Measurements from ENCODE around the gene RNF41.

Gene RNF41

DNA sequence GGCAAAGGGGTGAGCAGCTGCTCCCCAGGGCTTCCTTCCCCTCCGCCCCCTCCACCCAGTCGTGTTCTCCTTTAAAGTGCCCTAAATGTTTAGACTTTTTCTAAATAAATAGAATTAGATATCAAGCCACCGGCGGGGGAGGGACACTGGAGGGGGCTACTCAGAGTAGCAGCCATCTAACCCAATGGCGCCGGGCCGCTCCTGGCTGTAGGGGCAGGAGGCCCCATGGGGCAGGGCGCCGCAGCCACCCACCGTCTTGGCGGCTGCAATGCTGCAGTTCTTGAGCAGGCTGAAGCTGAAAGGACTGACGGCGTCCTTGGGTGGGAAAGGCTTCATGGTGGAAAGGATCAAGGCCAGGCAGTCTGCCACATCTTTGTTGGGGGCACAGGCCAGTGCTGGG is 21.3 kb upstream of the RNF41 start:
- DNase-seq: no peak

GRCh38 chr12:56241424-56242303 is 19.9 kb upstream of the RNF41 start:
- no peak for DNase-seq

- DNase-seq: no peak
Measured at GRCh38 chr12:56237552-56237951, 15.8 kb upstream of the RNF41 start.

- no peak for DNase-seq
Measured at GRCh38 chr12:56236985-56237384, 15.3 kb upstream of the RNF41 start.

- DNase-seq: no peak
Measured at GRCh38 chr12:56236091-56236490, 14.4 kb upstream of the RNF41 start.

- DNase-seq: no peak
Measured at GRCh38 chr12:56234746-56235436, 13.2 kb upstream of the RNF41 start.

DNA sequence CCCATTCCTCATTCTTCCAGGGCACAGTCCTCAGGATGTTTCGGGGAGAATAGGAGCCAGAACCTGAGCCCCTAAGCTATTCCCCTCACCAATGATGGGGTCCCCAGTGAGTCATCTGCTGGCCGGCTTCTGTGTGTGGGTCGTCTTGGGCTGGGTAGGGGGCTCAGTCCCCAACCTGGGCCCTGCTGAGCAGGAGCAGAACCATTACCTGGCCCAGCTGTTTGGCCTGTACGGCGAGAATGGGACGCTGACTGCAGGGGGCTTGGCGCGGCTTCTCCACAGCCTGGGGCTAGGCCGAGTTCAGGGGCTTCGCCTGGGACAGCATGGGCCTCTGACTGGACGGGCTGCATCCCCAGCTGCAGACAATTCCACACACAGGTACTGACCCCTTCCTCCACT is 9.5 kb upstream of the RNF41 start:
- no peak for DNase-seq

GRCh38 chr12:56230432-56231183 is 8.9 kb upstream of the RNF41 start:
- DNase-seq: no peak

DNA sequence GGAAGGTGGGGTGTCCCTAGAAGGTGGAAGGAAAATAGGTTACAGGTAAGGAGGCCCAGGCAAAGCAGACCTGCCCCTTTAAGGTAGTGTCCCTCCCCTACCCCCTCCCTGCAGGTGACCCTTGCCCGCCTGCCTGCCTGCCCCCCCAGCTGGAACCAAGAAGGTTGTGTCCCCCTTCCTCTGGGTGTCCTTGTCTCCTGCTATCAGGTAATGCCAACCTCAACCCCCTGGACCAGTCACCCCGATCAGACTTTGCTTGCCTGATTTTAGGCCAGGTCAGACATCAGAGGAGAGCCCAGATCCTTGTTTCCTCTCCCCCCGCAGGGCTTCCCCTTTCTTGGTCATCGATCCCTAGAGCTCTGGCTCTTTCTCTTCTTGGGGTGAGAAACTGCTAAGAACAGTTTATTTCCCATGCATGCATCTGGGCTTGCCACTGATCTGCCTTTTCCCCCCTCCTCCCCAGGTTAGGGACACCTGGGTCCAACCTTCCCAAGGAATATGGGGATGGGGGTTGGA is 8.3 kb upstream of the RNF41 start, which contains the start of gene SLC39A5:
Gene SLC39A5, plus strand, starts transcription at position 136 of the 516 bp plus-strand sequence. CDS start 1,224 bp downstream, outside the sequence.
- no peak for DNase-seq

DNA sequence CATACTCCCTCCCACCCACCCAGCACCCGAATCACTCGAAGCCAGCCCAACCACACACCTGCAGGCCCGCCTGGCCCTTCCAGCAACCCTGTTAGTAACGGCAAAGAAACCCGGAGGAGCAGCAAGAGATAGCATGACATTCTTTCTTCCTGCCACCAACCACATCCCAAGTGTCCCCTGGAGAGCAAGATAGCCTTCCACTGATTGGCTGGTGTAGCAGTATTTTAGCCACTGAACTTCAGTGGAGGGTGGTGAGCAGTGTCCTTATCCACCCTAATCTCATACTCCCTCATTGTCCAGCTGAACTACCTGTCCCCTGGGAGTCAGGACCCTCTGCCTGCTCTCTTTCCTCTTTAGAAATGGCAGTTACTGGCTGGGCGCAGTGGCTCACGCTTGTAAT is 7.4 kb upstream of the RNF41 start:
- no peak for DNase-seq

- no peak for DNase-seq
Measured at GRCh38 chr12:56224954-56225353, 3.2 kb upstream of the RNF41 start.

DNA sequence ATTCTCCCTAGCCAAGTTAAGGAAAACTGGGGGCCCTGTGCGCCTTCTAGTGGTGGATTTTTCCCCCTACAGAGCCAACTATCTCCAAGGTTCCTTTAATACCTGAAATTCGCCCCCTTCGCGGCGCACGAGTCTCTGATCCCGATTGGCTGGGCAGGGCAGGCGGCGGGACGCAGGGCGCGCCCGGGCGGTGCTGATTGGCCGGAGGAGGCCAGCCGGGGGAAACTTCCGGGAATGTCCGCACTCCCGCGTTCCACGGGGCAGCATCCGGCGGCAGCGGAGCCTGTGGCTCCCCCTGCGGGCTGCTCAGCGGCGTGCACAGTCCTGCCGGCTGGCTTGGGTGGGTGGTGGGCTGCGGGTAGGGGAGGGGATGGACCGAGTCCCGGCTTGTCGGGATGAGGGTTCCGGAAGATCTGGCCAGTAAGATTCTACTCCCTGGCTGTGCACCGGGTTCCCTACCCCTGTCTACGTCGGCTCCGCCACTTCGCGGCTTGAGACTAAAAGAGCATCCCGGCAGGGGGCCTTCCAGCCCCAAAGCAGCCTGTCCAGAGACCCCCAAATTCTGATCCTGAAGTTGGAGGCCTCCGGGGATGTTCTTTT is 2.5 kb upstream of the RNF41 start, which contains the start of gene NABP2:
Gene NABP2, plus strand, starts transcription at position 241 of the 600 bp plus-strand sequence. CDS start 515 bp downstream, outside the sequence.
- peak; percentile 82 for DNase-seq

- DNase-seq: no peak
Measured at GRCh38 chr12:56223571-56224101, 1.9 kb upstream of the RNF41 start.

- no peak for DNase-seq
Measured at GRCh38 chr12:56222531-56222895, 791 bp upstream of the RNF41 start.

DNA sequence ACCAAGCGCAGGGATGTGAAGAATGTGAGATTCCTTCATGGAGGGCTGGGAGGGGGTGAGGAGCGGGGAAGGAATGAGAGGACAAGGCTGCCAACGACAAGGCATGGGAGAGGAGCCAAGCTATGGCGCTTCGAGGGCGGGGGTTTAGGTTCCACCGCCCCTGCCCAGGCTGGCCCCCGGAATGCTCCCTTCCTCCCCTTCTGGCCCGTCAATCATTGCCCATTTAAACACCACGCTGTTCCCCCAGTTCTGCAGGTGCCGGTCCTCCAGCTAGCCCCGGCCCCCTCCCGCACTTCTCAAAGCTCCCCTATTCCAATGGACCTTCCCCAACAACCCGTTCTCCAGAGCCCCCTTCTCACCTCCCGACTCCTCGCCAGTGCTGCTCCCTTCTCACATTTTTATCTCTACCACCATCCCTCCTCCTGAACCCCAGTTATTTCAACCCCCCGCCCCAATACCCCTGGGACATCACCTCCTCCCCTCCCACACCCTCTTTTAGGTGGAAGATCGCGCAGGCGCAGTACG is 428 bp downstream of the RNF41 start:
- DNase-seq: no peak

DNA sequence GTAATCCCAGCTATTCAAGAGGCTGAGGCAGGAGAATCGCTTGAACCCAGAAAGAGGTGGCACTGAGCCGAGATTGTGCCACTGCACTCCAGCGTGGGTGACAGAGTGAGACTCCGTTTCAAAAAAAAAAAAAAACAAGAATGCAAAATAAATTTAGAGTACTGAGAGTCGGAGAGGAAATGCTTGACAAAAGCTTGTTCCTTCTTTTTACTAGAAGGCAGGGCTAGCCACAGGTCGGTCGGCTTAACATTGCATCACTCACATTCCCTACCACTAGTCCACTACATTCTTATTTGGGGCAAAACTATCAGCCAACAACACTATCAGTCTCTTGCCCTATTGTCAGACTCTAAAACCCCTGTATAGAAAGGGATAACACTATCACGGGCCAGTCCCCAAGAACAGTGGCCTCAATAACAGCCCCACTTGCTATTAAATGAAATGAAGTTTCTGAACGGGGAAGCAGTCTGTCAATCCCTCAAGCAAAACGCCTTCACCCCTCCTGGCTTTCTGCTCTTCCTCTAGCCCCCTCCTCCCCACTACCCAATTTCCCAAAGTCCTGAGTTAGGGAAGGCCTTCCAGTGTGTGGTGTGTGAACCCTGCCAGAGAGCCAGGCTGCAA is 1.0 kb downstream of the RNF41 start:
- no peak for DNase-seq

GRCh38 chr12:56219840-56220239 is 1.9 kb downstream of the RNF41 start:
- no peak for DNase-seq

DNA sequence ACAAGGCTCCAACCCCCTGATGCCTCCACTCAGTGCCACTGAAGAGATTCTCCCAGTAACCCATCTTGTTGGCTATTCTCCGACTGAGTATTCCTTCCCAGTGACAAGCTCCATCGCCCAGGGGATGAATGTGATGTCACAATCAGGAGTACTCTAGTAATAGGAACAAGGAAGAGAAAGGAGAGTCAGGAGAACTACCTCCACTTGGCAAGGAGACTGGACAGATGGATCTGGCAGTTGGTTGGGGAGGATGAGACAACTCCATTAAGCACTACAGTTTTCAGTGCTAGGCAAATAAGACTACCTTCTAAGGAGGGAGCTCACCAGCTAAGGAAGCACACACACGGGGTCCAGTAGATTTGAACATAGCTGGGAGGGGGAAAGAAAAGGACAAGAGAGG is 5.3 kb downstream of the RNF41 start:
- DNase-seq: no peak

GRCh38 chr12:56213878-56214277 is 7.8 kb downstream of the RNF41 start:
- no peak for DNase-seq

GRCh38 chr12:56212361-56212760 is 9.4 kb downstream of the RNF41 start:
- no peak for DNase-seq

DNA sequence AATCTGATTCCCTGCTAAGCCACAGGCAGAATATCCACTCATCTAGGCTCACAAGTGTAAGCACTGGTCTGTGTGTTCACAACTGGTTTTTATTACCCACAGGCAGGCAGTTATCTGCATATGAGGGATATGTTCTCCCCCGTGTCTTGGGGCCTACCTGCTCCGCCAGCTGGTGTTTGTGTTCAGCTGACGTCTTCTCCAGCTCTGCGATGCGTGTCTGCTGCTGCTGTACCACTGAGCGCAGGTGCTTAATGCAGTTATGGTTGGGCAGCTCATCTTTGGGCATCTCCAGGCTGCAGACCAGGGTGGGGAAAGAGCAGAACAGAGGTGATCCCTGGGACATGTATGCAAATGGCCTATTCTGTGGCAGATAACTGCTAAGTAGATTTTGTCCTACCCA is 13.7 kb downstream of the RNF41 start:
- no peak for DNase-seq

Measured in activated CD4-positive, alpha-beta T cell treated with anti-CD3 and anti-CD28 coated beads for 1 hour (primary cell).